Measurements from ENCODE around the gene SLC26A3.

SLC26A3 gene

DNA sequence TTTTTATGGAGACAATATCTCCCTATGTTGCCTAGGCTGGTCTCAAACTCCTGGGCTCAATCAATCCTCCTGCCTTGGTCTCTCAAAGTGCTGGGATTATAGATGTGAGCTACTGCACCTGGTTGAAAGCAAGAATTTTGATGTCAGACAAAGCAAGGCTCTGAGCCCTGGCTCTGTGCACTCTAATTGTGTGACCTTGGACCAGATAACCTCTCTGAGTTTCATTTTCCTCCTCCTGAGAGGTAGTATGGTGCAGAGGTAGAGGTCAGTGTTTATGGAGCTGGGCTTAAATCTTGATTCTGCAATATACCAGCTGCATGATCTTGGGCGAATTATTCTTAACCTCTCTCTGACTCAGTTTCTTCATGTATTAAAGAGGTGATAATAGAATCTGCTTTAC is 31.4 kb upstream of the SLC26A3 start:
- H3K4me1 ChIP-seq (ENCODE audit: control extremely low read depth in 1 of 4, control insufficient read depth in 4 of 4, insufficient read depth in 4 of 4, low read length in 3 of 4): peaks cover 0 to 6% (median under 1%) of the 10 kb centered on the region in 4 experiments
- no peak for DNase-seq
- CTCF ChIA-PET: interaction anchor here (1.5 kb wide), 1 partner anchor 91 kb away, joined by 4 read pairs; no protein-coding TSS in a partner anchor
- POLR2A ChIA-PET: interaction anchor here (0.5 to 0.9 kb wide), 2 partner anchors 90 to 248 kb away, joined by 3 to 4 read pairs; partner anchors contain the start of gene CBLL1
- WGBS (ENCODE audit: insufficient coverage): 100% methylated on average over 1 of the region's 1 CpG
- H3K27ac ChIP-seq (ENCODE audit: insufficient read depth in 1 of 2, low read depth in 1 of 2, low read length in 2 of 2, poor library complexity in 1 of 2, severe bottlenecking in 2 of 2): no peak overlapping the region
- no peaks in the 10 kb centered on the region for H3K9me3 ChIP-seq (ENCODE audit: control extremely low read depth in 1 of 5, control insufficient read depth in 4 of 5, insufficient read depth in 2 of 5, low read depth in 1 of 5, low read length in 4 of 5)
- no peaks in the 10 kb centered on the region for H3K27me3 ChIP-seq (replicated peaks in 2 of 5; ENCODE audit: control insufficient read depth in 4 of 5, insufficient read depth in 5 of 5, low read length in 4 of 5)
- no peak overlapping the region for H3K4me3 ChIP-seq (ENCODE audit: control insufficient read depth in 1 of 7, extremely low read depth in 1 of 7, insufficient read depth in 4 of 7, low read depth in 2 of 7, low read length in 6 of 7)
- H3K36me3 ChIP-seq (ENCODE audit: control insufficient read depth in 4 of 4, insufficient read depth in 4 of 4, low read length in 3 of 4): no peaks in the 10 kb centered on the region

DNA sequence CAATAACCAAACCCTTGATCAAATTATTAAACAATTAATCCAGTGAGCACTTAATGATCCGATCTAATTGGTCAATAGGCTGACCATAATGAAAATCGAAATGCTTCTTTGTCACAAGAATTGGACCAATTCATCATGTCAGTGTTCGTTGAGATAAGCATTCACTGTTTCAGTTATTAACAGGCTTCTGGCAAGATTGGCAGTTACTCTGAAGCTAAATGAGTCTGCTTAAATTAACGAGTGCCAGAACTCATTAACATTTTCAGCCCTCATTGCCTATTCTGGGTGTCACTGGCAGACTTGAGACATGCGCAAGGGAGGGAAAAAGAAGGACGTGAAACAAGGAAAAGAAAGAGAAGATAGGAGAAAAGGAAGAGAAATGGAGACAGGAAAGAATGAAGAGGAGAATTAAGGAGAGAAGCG is 30.7 kb upstream of the SLC26A3 start:
- CTCF ChIA-PET: interaction anchor here (1.5 kb wide), 1 partner anchor 91 kb away, joined by 4 read pairs; no protein-coding TSS in a partner anchor
- POLR2A ChIA-PET: no interaction called here
- 97% methylated on average over 7 of the region's 7 CpGs for WGBS (ENCODE audit: insufficient coverage)

DNA sequence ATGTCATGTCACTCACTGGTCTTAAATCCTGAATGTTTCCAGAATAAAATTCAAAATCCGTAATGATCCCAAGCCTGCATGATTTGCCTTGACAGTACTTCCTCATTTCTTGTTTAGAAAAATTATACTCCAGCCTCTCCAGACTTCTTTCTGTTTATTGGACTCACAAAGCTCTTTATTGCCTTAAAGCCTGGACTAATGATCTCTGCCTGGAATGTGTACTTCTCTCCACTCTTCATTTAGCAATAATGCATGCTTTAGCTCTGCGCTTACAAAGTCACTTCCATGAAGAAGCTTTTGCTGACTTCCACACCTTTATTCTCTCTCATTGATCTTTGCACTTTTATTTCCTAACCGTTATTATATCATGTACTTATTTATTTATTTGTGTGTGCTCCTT is 27.4 kb upstream of the SLC26A3 start:
- no peaks in the 10 kb centered on the region for H3K9me3 ChIP-seq (ENCODE audit: control extremely low read depth in 1 of 5, control insufficient read depth in 4 of 5, insufficient read depth in 2 of 5, low read depth in 1 of 5, low read length in 4 of 5)

More for the DNA sequence above, 30.7 kb upstream of the SLC26A3 start:
- peaks cover 0 to 6% (median under 1%) of the 10 kb centered on the region in 4 experiments for H3K4me1 ChIP-seq (ENCODE audit: control extremely low read depth in 1 of 4, control insufficient read depth in 4 of 4, insufficient read depth in 4 of 4, low read length in 3 of 4)
- no peaks in the 10 kb centered on the region for H3K36me3 ChIP-seq (ENCODE audit: control insufficient read depth in 4 of 4, insufficient read depth in 4 of 4, low read length in 3 of 4)
- H3K27me3 ChIP-seq (replicated peaks in 2 of 5; ENCODE audit: control insufficient read depth in 4 of 5, insufficient read depth in 5 of 5, low read length in 4 of 5): no peaks in the 10 kb centered on the region
- no peak overlapping the region for H3K27ac ChIP-seq (ENCODE audit: insufficient read depth in 1 of 2, low read depth in 1 of 2, low read length in 2 of 2, poor library complexity in 1 of 2, severe bottlenecking in 2 of 2)
- no peak overlapping the region for H3K4me3 ChIP-seq (ENCODE audit: control insufficient read depth in 1 of 7, extremely low read depth in 1 of 7, insufficient read depth in 4 of 7, low read depth in 2 of 7, low read length in 6 of 7)
- H3K9me3 ChIP-seq (ENCODE audit: control extremely low read depth in 1 of 5, control insufficient read depth in 4 of 5, insufficient read depth in 2 of 5, low read depth in 1 of 5, low read length in 4 of 5): no peaks in the 10 kb centered on the region
- peak in 2 of 3 donors; percentile 27 to 54 for DNase-seq

DNA sequence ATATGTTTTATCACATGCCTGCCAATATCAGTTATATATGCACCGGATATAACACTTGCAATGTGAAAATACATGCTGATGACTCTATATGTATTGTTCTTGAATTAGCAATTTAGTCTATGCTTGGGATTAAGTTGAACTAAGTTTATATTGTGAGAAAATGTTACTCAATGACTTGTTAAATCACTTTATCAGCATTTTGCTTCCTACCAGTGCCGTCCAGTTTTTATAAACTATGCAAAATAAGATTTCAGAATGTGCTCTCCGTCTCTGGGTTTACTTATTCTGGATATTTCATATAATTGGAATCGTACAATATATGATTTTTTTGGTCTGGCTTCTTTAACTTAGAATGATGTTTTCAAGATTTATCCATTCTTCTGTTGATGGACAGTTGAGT is 25.5 kb upstream of the SLC26A3 start:
- no peak for DNase-seq
- H3K4me1 ChIP-seq (ENCODE audit: control extremely low read depth in 1 of 4, control insufficient read depth in 4 of 4, insufficient read depth in 4 of 4, low read length in 3 of 4): no peaks in the 10 kb centered on the region
- CTCF ChIA-PET: no interaction called here
- H3K27ac ChIP-seq (ENCODE audit: insufficient read depth in 1 of 2, low read depth in 1 of 2, low read length in 2 of 2, poor library complexity in 1 of 2, severe bottlenecking in 2 of 2): no peak overlapping the region
- POLR2A ChIA-PET: no interaction called here
- no peak overlapping the region for H3K4me3 ChIP-seq (ENCODE audit: control insufficient read depth in 1 of 7, extremely low read depth in 1 of 7, insufficient read depth in 4 of 7, low read depth in 2 of 7, low read length in 6 of 7)
- peaks cover 0 to 9% (median 0%) of the 10 kb centered on the region in 5 experiments for H3K9me3 ChIP-seq (ENCODE audit: control extremely low read depth in 1 of 5, control insufficient read depth in 4 of 5, insufficient read depth in 2 of 5, low read depth in 1 of 5, low read length in 4 of 5)
- 100% methylated on average over 1 of the region's 4 CpGs for WGBS (ENCODE audit: insufficient coverage)
- H3K36me3 ChIP-seq (ENCODE audit: control insufficient read depth in 4 of 4, insufficient read depth in 4 of 4, low read length in 3 of 4): no peaks in the 10 kb centered on the region
- H3K27me3 ChIP-seq (replicated peaks in 2 of 5; ENCODE audit: control insufficient read depth in 4 of 5, insufficient read depth in 5 of 5, low read length in 4 of 5): no peaks in the 10 kb centered on the region

More for the DNA sequence above, 27.4 kb upstream of the SLC26A3 start:
- ChIA-PET CTCF (no interaction called here), POLR2A (no interaction called here)
- Histone ChIP-seq H3K27ac (ENCODE audit: insufficient read depth in 1 of 2, low read depth in 1 of 2, low read length in 2 of 2, poor library complexity in 1 of 2, severe bottlenecking in 2 of 2) (no peak overlapping the region), H3K36me3 (ENCODE audit: control insufficient read depth in 4 of 4, insufficient read depth in 4 of 4, low read length in 3 of 4) (no peaks in the 10 kb centered on the region), H3K4me3 (ENCODE audit: control insufficient read depth in 1 of 7, extremely low read depth in 1 of 7, insufficient read depth in 4 of 7, low read depth in 2 of 7, low read length in 6 of 7) (no peak overlapping the region), H3K27me3 (replicated peaks in 2 of 5; ENCODE audit: control insufficient read depth in 4 of 5, insufficient read depth in 5 of 5, low read length in 4 of 5) (no peaks in the 10 kb centered on the region), H3K4me1 (ENCODE audit: control extremely low read depth in 1 of 4, control insufficient read depth in 4 of 4, insufficient read depth in 4 of 4, low read length in 3 of 4) (no peaks in the 10 kb centered on the region)
- WGBS (ENCODE audit: insufficient coverage): 82% methylated on average over 2 of the region's 3 CpGs
- DNase-seq: no peak

DNA sequence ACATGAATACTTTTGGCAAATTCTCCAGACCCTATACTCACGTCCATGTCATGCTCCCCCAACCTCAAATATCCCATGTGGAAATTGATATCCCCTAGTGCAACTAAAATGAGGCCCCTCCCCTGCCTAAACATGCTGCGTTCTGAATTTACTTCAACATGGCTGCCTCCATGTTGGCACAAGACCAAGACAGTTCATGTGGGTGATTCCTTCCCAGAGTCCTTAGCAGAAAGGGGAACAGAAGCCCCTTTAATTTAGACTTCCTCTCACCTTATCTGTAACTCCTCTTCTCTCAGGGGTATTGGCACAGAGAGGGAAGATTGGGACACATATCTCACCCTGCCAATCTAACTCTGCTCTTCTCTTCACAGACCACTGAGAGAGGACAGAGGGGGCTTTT is 24.5 kb upstream of the SLC26A3 start:
- ChIA-PET CTCF (no interaction called here), POLR2A (no interaction called here)
- H3K36me3 ChIP-seq (ENCODE audit: control insufficient read depth in 4 of 4, insufficient read depth in 4 of 4, low read length in 3 of 4): no peaks in the 10 kb centered on the region
- H3K27ac ChIP-seq (ENCODE audit: insufficient read depth in 1 of 2, low read depth in 1 of 2, low read length in 2 of 2, poor library complexity in 1 of 2, severe bottlenecking in 2 of 2): no peak overlapping the region
- no peak overlapping the region for H3K4me3 ChIP-seq (ENCODE audit: control insufficient read depth in 1 of 7, extremely low read depth in 1 of 7, insufficient read depth in 4 of 7, low read depth in 2 of 7, low read length in 6 of 7)
- DNase-seq: peak in 1 of 3 donors; percentile 21
- H3K27me3 ChIP-seq (replicated peaks in 2 of 5; ENCODE audit: control insufficient read depth in 4 of 5, insufficient read depth in 5 of 5, low read length in 4 of 5): no peaks in the 10 kb centered on the region
- 100% methylated on average over 2 of the region's 2 CpGs for WGBS (ENCODE audit: insufficient coverage)
- peaks cover 0 to 9% (median 0%) of the 10 kb centered on the region in 5 experiments for H3K9me3 ChIP-seq (ENCODE audit: control extremely low read depth in 1 of 5, control insufficient read depth in 4 of 5, insufficient read depth in 2 of 5, low read depth in 1 of 5, low read length in 4 of 5)
- H3K4me1 ChIP-seq (ENCODE audit: control extremely low read depth in 1 of 4, control insufficient read depth in 4 of 4, insufficient read depth in 4 of 4, low read length in 3 of 4): no peaks in the 10 kb centered on the region

DNA sequence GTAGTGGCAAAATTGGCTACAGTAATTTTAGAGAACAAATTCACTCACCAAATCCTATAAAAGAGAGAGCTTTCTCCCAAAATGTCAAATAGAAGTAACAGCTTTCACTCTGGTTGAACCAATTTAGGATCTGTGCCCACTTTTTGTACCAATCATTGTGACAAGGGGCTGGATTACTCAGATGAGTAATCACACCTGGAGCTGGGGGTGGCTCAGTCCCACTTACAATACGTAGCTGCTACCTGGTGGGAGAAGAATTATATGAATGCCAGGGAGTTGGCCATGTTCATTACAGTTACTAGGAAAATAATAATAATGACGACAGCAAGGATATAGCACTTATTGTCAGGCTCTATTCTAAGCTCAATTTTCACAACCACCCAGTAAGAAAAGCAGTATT is 23.4 kb upstream of the SLC26A3 start:
- WGBS (ENCODE audit: insufficient coverage): no CpG with 5 or more reads among the region's 2 CpGs
- no peak for DNase-seq
- ChIA-PET POLR2A (no interaction called here), CTCF (no interaction called here)
- H3K4me1 ChIP-seq (ENCODE audit: control extremely low read depth in 1 of 4, control insufficient read depth in 4 of 4, insufficient read depth in 4 of 4, low read length in 3 of 4): no peaks in the 10 kb centered on the region
- H3K36me3 ChIP-seq (ENCODE audit: control insufficient read depth in 4 of 4, insufficient read depth in 4 of 4, low read length in 3 of 4): no peaks in the 10 kb centered on the region
- no peak overlapping the region for H3K4me3 ChIP-seq (ENCODE audit: control insufficient read depth in 1 of 7, extremely low read depth in 1 of 7, insufficient read depth in 4 of 7, low read depth in 2 of 7, low read length in 6 of 7)
- peaks cover 0 to 9% (median 0%) of the 10 kb centered on the region in 5 experiments for H3K9me3 ChIP-seq (ENCODE audit: control extremely low read depth in 1 of 5, control insufficient read depth in 4 of 5, insufficient read depth in 2 of 5, low read depth in 1 of 5, low read length in 4 of 5)
- H3K27me3 ChIP-seq (replicated peaks in 2 of 5; ENCODE audit: control insufficient read depth in 4 of 5, insufficient read depth in 5 of 5, low read length in 4 of 5): no peaks in the 10 kb centered on the region
- H3K27ac ChIP-seq (ENCODE audit: insufficient read depth in 1 of 2, low read depth in 1 of 2, low read length in 2 of 2, poor library complexity in 1 of 2, severe bottlenecking in 2 of 2): no peak overlapping the region

DNA sequence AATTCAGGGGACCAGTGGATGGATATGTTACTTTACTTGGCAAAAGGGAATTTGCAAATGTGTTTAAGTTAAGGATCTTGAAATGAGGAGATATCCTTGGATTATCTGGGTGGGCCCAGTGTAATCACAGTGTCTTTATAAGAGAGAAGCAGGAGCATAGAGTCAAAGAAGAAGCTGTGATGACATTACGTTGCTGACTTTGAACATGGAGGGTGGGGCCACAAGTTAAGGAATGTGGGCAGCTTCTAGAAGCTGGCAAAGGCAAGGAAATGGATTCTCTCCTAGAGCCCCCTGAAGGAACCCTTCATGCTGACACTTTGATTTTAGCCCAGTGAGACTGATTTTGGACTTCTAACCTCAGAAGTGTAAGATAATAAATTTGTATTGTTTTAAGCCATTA is 21.8 kb upstream of the SLC26A3 start:
- no peak overlapping the region for H3K27ac ChIP-seq (ENCODE audit: insufficient read depth in 1 of 2, low read depth in 1 of 2, low read length in 2 of 2, poor library complexity in 1 of 2, severe bottlenecking in 2 of 2)
- ChIA-PET POLR2A (no interaction called here), CTCF (no interaction called here)
- WGBS (ENCODE audit: insufficient coverage): 89% methylated on average over 1 of the region's 1 CpG
- peaks cover 0 to 9% (median 0%) of the 10 kb centered on the region in 5 experiments for H3K9me3 ChIP-seq (ENCODE audit: control extremely low read depth in 1 of 5, control insufficient read depth in 4 of 5, insufficient read depth in 2 of 5, low read depth in 1 of 5, low read length in 4 of 5)
- no peaks in the 10 kb centered on the region for H3K36me3 ChIP-seq (ENCODE audit: control insufficient read depth in 4 of 4, insufficient read depth in 4 of 4, low read length in 3 of 4)
- H3K4me1 ChIP-seq (ENCODE audit: control extremely low read depth in 1 of 4, control insufficient read depth in 4 of 4, insufficient read depth in 4 of 4, low read length in 3 of 4): no peaks in the 10 kb centered on the region
- DNase-seq: no peak
- no peaks in the 10 kb centered on the region for H3K27me3 ChIP-seq (replicated peaks in 2 of 5; ENCODE audit: control insufficient read depth in 4 of 5, insufficient read depth in 5 of 5, low read length in 4 of 5)
- H3K4me3 ChIP-seq (ENCODE audit: control insufficient read depth in 1 of 7, extremely low read depth in 1 of 7, insufficient read depth in 4 of 7, low read depth in 2 of 7, low read length in 6 of 7): no peak overlapping the region
